GM12878 (cell line): ENCODE measurements around the gene PGA4. TPM values are rescaled to one million over a fixed set of nuclear protein-coding genes. Genes with fewer than 3 reads are reported as not detected.
"Not testable (repeated sequence)": the region's sequence is repeated elsewhere in the genome, so short reads cannot be mapped to it uniquely, and the experiment has no call there.

ENCODE experiments used
- ATAC-seq: fragments of 200-7000 bp; cut with Tn5 transposase; 3 replicates; pipeline ENCODE4 v1.9.1; 2020; ENCODE audit warnings: mild to moderate bottlenecking, moderate library complexity
- BruUV-seq: library from RNA; stranded (reverse); fragments of 400-500 nt; replicated peaks from 2 replicates; lab custom pipeline; 2021; lab: Mats Ljungman, UMichigan
- CTCF ChIA-PET: fragments of 300-600 bp; sonication (Branson Sonifier 250); formaldehyde crosslinking; extraction: SDS; loops from one replicate; lab custom pipeline; 2021; ENCODE audit warnings: inconsistent platforms; lab: Yijun Ruan, JAX
- POLR2A ChIA-PET: fragments of 350-600 bp; formaldehyde crosslinking; extraction: SDS; loops from one replicate; lab custom pipeline; 2021; ENCODE audit warnings: inconsistent platforms; lab: Charles Lee
- RAD21 ChIA-PET: fragments of 300-600 bp; sonication (Branson Sonifier 250); formaldehyde crosslinking; loops from one replicate; lab custom pipeline; 2023; ENCODE audit warnings: antibody characterized with exemption; ENCODE audit not compliant: unreplicated experiment; lab: Charles Lee
- SMC1A ChIA-PET: fragments of 300-600 bp; sonication (Branson Sonifier 250); formaldehyde crosslinking; loops from one replicate; lab custom pipeline; 2023; ENCODE audit not compliant: unreplicated experiment, uncharacterized antibody; lab: Charles Lee
- DNase-seq: peaks from one replicate; pipeline ENCODE4 v3.0.0-alpha.2; 2011; ENCODE audit warnings: low read depth, low spot score
- FAIRE-seq: peaks from 3 replicates; lab custom pipeline; 2011; peaks lifted over from hg19 to GRCh38; lab: Jason Lieb, UNC
- H2AFZ ChIP-seq: 2 replicates; pipeline ENCODE4 v1.6.0; 2011; ENCODE audit warnings: low read depth, low read length, control low read depth; ENCODE audit not compliant: control insufficient read depth
- H3K27ac ChIP-seq: 2 replicates; pipeline ENCODE4 v1.5.1; 2011; ENCODE audit warnings: control low read depth; ENCODE audit not compliant: control insufficient read depth, insufficient read depth
- H3K27me3 ChIP-seq, 2 experiments: replicated peaks in 1 of 2; 2 replicates each; pipeline versions ENCODE4 v1.6.0 to v1.6.1; 2011; ENCODE audit warnings: low read length in 1 of 2; ENCODE audit not compliant: control insufficient read depth in 2 of 2, insufficient read depth in 2 of 2
- H3K36me3 ChIP-seq, 2 experiments: 2 replicates each; pipeline ENCODE4 v1.5.1; 2011; ENCODE audit warnings: low read length in 1 of 2; ENCODE audit not compliant: control insufficient read depth in 2 of 2, insufficient read depth in 2 of 2
- H3K4me1 ChIP-seq: 2 replicates; pipeline ENCODE4 v1.6.1; 2011; ENCODE audit warnings: mild to moderate bottlenecking, low read length, moderate library complexity, mixed read lengths; ENCODE audit not compliant: control insufficient read depth, insufficient read depth
- H3K4me2 ChIP-seq: 2 replicates; pipeline ENCODE4 v1.6.0; 2011; ENCODE audit warnings: control low read depth; ENCODE audit not compliant: control insufficient read depth, insufficient read depth
- H3K4me3 ChIP-seq: fragments of 200-600 bp; sonication (generic); 2 replicates; pipeline ENCODE4 v1.5.1; 2016
- H3K79me2 ChIP-seq: 2 replicates; pipeline ENCODE4 v1.6.0; 2011; ENCODE audit warnings: low read length; ENCODE audit not compliant: control insufficient read depth, insufficient read depth
- H3K9ac ChIP-seq: 2 replicates; pipeline ENCODE4 v1.8.0; 2011; ENCODE audit warnings: low read length, control low read depth, mixed read lengths; ENCODE audit not compliant: control insufficient read depth, insufficient read depth
- H3K9me3 ChIP-seq: replicated peaks from 3 replicates; pipeline ENCODE4 v1.5.1; 2011; ENCODE audit warnings: mild to moderate bottlenecking, low read length; ENCODE audit not compliant: control insufficient read depth, insufficient read depth
- H4K20me1 ChIP-seq: 2 replicates; pipeline ENCODE4 v1.6.0; 2011; ENCODE audit not compliant: control insufficient read depth, insufficient read depth
- WGBS: methylation state at CpG from one replicate; pipeline ENCODE4 v1.1.6; 2016; ENCODE audit warnings: low lambda C conversion rate; ENCODE audit not compliant: insufficient replicate concordance, insufficient coverage; ENCODE audit errors: missing lambda C conversion rate; 5-methylcytosine and 5-hydroxymethylcytosine counted together
- in situ Hi-C: fragments of 300-500 bp; cut with MboI; formaldehyde crosslinking; loops from 9 replicates; pipeline ENCODE4 v1.14.3; 2018; ENCODE audit warnings: mixed read lengths
- intact Hi-C: fragments of 100-400 bp; cut with micrococcal nuclease; formaldehyde crosslinking; loops from one replicate; pipeline ENCODE4 v1.14.2; 2022; ENCODE audit not compliant: unreplicated experiment
- polyA plus RNA-seq, 11 experiments: library from polyadenylated mRNA; depleted of rRNA in 4 of 11; unstranded in 6 of 11; stranded (reverse) in 5 of 11; fragments of >200 nt; fragmentation: Nextera tagmentation in 4 of 11; fragmentation: Illumina TruSeq in 1 of 11; extraction: Ambion mirVana in 4 of 11; extraction: Trizol in 1 of 11; gene quantifications; 1 replicate in 1 of 11; 2 replicates in 10 of 11; pipeline versions ENCODE4 v1.2.1 to v1.2.3, GENCODE V29; 2011 to 2016; ENCODE audit warnings: inconsistent platforms in 2 of 11, missing spikeins in 2 of 11, low read depth in 1 of 11
- total RNA-seq, 4 experiments: library from RNA; depleted of rRNA in 3 of 4; stranded (reverse); fragments of >200 nt in 3 of 4; fragmentation: Illumina TruSeq in 1 of 4; extraction: Trizol in 1 of 4; gene quantifications; 2 replicates each; pipeline versions ENCODE4 v1.2.1 to v1.2.3, GENCODE V29; 2013 to 2021

Gene PGA4
- total and polyA plus RNA-seq, 10 of the 15 experiments (the other 5 are each of a cell fraction or from before 2014, with no cell fraction given) = not detected

GRCh38 chr11:61240875-61241274 lies 18.7 kb downstream of the PGA4 start, which contains the start of gene PGA5:
TSS of gene PGA5 (plus strand) at chr11:61241175. CDS start at chr11:61241227, 52 bp downstream.
- in situ Hi-C loops, H3K36me3 ChIP-seq, ATAC-seq, H3K9me3 ChIP-seq, H3K4me1 ChIP-seq, H3K4me3 ChIP-seq, H2AFZ ChIP-seq, DNase-seq, H4K20me1 ChIP-seq, RAD21 ChIA-PET, FAIRE-seq, H3K27ac ChIP-seq, SMC1A ChIA-PET, H3K27me3 ChIP-seq, BruUV-seq, intact Hi-C loops, POLR2A ChIA-PET, H3K4me2 ChIP-seq, H3K79me2 ChIP-seq, H3K9ac ChIP-seq, CTCF ChIA-PET: not testable (repeated sequence)
- no CpG with 5 or more reads among the region's 8 CpGs for WGBS

- BruUV-seq = not testable (repeated sequence)
These were observed 19.4 kb downstream of the PGA4 start for GRCh38 chr11:61241526-61241925.

DNA sequence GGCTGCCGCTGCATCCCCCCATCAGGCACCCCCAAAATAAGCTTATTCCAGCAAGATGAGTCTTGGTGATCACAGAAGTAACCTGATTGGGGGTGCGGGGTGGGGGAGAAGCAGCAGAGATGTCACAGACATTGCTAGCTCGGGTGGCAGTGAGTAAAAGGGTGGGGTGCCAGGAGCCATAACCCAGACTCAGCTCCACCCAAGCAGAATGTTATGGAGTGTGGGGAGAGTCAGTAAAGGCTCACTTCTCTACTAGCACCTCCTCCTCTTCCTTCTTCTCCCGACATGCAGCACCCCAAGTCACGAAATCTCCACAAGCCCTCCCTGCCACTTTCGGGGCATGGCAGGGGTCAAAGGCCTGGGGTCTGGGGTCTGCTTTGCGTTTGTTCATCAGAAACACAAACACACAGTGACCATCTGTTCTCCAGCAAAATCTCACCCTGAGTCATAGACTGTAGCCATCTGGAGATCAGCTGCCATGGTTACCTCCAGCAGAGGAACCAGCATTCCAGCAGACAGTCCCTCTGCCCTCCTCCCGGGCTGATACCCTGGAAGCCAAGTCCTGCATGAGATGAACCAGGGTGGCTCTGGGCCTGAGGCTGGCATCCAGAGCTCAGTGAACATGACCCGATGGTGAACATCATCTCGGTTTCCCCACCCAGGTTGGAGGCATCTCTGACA lies 23.3 kb downstream of the PGA4 start:
- RAD21 ChIA-PET, CTCF ChIA-PET, SMC1A ChIA-PET, H2AFZ ChIP-seq, H3K27ac ChIP-seq, BruUV-seq, in situ Hi-C loops, H3K9ac ChIP-seq, DNase-seq, H3K4me1 ChIP-seq, POLR2A ChIA-PET, H3K9me3 ChIP-seq, H3K36me3 ChIP-seq, intact Hi-C loops, H4K20me1 ChIP-seq, H3K4me2 ChIP-seq, H3K27me3 ChIP-seq, H3K4me3 ChIP-seq, H3K79me2 ChIP-seq, FAIRE-seq, ATAC-seq: not testable (repeated sequence)
- WGBS = no CpG with 5 or more reads among the region's 10 CpGs

More at GRCh38 chr11:61241526-61241925, 19.4 kb downstream of the PGA4 start:
- FAIRE-seq, H4K20me1 ChIP-seq, RAD21 ChIA-PET, DNase-seq, intact Hi-C loops, ATAC-seq, in situ Hi-C loops, CTCF ChIA-PET, H3K4me3 ChIP-seq, H3K27ac ChIP-seq, H3K4me2 ChIP-seq, H2AFZ ChIP-seq, H3K9me3 ChIP-seq, H3K79me2 ChIP-seq, POLR2A ChIA-PET, H3K27me3 ChIP-seq, H3K4me1 ChIP-seq, H3K36me3 ChIP-seq, H3K9ac ChIP-seq, SMC1A ChIA-PET: not testable (repeated sequence)
- WGBS = no CpG with 5 or more reads among the region's 5 CpGs

DNA sequence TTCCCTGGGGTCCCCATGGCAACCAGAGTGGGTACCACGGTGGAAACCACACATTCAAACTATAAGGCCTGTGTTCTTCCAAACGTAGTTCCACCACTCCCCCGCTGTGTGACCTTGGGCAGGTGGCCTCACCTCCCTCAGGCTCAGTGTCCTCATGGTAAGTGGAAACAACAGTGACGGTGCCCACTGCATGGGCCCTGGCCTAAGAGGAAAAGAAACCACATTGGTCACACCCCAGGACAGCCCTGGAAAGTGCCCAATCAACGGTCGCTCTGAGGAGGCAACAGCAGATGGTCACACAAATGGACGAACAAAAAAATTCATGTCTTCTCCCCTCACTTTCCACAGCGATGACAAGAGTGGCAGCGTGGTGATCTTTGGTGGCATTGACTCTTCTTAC lies 25.9 kb downstream of the PGA4 start:
- intact Hi-C loops, POLR2A ChIA-PET, in situ Hi-C loops, DNase-seq, H3K4me1 ChIP-seq, H3K9ac ChIP-seq, ATAC-seq, H4K20me1 ChIP-seq, H3K79me2 ChIP-seq, H3K27ac ChIP-seq, H3K27me3 ChIP-seq, SMC1A ChIA-PET, BruUV-seq, FAIRE-seq, RAD21 ChIA-PET, CTCF ChIA-PET, H3K36me3 ChIP-seq, H3K4me2 ChIP-seq, H2AFZ ChIP-seq, H3K4me3 ChIP-seq, H3K9me3 ChIP-seq: not testable (repeated sequence)
- WGBS = 30% methylated on average over 9 of the region's 9 CpGs
